IPS-NIHi7 (cell line): ENCODE data around the gene JAK3.
"Not testable (repeated sequence)": the region's sequence is repeated elsewhere in the genome, so short reads cannot be mapped to it uniquely, and the experiment has no call there.

Experiments used
- DNase-seq: peaks from one replicate; pipeline ENCODE4 v3.0.0; 2012; ENCODE audit warnings: mixed read lengths; ENCODE audit errors: extremely low spot score

The JAK3 gene

DNA sequence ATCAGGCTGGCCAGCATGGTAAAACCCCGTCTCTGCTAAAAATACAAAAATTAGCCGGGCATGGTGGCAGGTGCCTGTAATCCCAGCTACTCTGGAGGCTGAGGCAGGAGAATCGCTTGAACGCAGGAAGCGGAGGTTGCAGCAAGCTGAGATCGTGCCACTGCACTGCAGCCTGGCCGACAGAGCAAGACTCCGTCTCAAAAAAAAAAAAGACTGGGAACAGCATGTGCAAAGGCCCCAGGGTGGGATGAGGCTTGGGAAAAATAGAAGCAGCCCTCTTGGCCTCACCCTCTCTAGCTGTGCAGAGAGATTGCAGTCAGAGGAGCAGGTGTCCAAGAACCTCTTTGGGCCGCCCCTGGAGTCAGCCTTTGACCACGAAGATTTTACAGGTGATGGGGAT lies 69.9 kb downstream of the JAK3 start:
- not testable (repeated sequence) for DNase-seq

DNA sequence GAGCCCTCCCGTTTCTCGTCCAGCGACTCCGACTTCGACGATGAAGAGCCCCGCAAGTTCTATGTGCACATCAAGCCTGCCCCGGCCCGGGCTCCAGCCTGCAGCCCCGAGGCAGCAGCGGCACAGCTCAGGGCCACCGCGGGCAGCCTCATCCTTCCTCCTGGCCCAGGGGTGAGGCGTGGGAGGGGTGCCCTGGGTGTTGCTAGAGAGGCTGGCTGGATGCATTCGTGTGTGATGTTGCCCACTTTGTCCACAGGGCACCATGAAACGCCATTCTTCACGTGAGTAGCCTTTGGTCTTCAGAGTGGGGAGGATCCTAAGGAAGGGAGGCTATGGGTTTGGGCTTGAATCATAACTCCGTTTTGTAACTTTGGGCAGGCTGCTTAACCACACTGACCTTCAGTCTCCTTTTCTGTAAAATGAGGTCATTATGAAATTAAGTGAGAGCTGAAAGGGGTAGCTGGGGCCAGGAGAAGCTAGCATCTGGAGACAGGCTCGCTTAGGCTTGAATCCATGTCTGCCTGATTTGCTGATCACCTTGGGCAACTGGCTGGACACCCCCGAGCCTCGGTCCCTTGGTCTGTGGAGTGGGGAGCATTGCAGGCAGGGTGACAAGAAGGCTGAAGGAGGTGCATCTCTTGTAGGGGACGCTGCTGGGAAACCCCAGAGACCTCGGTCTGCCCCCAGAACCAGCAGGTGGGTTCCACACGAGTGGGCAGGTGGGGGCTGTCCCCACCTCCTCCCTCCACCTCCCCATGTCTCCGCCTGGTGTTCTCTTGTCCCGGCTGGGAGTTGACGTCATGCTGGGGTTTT lies 71.6 kb downstream of the JAK3 start:
- no peak for DNase-seq

DNA sequence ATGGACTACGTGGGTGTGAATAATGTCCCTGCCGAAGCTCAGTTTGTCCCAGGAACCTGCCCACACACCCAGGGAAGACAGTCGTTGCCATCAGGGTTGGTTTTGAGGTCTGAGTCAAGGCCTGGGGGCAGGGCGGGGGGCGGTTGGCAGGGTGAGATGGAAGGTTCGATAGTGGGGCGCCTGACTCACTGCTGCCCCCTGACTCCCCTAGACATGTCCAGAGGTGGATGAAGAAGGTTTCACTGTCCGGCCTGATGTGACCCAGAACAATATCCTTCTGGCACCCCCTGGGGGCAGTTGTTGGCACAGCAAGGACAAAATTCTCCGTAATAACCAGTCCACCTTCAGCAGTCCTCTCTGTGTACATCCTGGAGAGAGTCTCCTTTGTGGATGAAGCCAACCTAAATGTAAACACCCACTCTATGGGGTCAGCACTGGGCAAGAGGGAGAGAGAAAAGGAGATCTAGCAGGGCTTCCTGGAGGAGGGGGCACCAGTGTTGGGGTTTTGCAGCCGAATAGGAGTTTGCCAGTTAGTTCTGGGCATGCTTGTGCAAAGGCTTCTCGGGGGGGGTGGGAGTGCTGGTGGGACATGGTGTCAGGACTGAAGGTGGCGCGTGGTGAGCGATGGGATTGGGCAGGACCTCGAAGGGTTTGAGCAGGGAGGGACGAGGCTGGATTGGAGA lies 72.4 kb downstream of the JAK3 start:
- DNase-seq, result peak; percentile 63
